GM10248 (cell line): ENCODE data around the gene GRPEL2.

Source experiments
- CTCF ChIA-PET: fragments of 300-600 bp; sonication (Branson Sonifier 250); formaldehyde crosslinking; extraction: SDS; loops from one replicate; lab custom pipeline; 2021; ENCODE audit warnings: antibody characterized with exemption; lab: Yijun Ruan, JAX
- POLR2A ChIA-PET: fragments of 350-650 bp; sonication (Branson Sonifier 250); formaldehyde crosslinking; extraction: SDS; loops from one replicate; lab custom pipeline; 2020; ENCODE audit warnings: antibody characterized with exemption; lab: Yijun Ruan, JAX
- DNase-seq: peaks from one replicate; pipeline ENCODE4 v3.0.0; 2012; ENCODE audit errors: extremely low spot score
- TF ChIP-seq, protein P1 (sequence below): IDR thresholded peaks from 2 replicates; pipeline ENCODE4 v1.5.1; 2012; ENCODE audit warnings: mild to moderate bottlenecking, low read depth; ENCODE audit errors: extremely low read depth, missing control alignments, control extremely low read depth

Gene GRPEL2

DNA sequence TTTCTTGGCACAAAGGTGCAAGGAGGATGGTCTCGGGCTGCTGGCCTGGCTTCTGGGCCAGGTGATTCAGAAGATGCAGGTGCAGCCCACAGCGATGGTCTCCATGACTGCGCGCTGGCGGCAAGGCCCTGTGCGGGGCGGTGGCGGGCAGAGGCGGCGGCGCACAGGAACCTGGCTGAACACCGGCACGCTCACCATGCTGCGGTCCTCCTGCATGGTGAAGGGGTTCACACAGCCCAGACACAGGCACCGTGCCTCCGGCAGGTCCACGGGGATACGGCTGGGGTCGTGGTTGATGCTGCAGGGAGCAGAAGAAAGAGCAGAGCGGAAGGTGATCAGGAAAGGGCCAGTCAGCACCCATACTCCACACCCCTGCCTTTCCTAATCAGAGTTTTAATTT lies 29.0 kb downstream of the GRPEL2 start:
- DNase-seq, result no peak
- TF ChIP-seq, protein P1, sequence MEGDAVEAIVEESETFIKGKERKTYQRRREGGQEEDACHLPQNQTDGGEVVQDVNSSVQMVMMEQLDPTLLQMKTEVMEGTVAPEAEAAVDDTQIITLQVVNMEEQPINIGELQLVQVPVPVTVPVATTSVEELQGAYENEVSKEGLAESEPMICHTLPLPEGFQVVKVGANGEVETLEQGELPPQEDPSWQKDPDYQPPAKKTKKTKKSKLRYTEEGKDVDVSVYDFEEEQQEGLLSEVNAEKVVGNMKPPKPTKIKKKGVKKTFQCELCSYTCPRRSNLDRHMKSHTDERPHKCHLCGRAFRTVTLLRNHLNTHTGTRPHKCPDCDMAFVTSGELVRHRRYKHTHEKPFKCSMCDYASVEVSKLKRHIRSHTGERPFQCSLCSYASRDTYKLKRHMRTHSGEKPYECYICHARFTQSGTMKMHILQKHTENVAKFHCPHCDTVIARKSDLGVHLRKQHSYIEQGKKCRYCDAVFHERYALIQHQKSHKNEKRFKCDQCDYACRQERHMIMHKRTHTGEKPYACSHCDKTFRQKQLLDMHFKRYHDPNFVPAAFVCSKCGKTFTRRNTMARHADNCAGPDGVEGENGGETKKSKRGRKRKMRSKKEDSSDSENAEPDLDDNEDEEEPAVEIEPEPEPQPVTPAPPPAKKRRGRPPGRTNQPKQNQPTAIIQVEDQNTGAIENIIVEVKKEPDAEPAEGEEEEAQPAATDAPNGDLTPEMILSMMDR, result no peak
- POLR2A ChIA-PET, result no interaction called here
- CTCF ChIA-PET, result interaction anchor here (1.3 to 9.0 kb wide), 6 partner anchors 6 to 190 kb away, joined by 4 to 152 read pairs (median 8); partner anchors contain the start of gene IL17B

GRCh38 chr5:149374801-149375200 lies 29.5 kb downstream of the GRPEL2 start:
- POLR2A ChIA-PET, result no interaction called here
- TF ChIP-seq, protein P1, result no peak
- CTCF ChIA-PET, result interaction anchor here (0.9 to 3.3 kb wide), 5 partner anchors 8 to 190 kb away, joined by 3 to 19 read pairs (median 8); no protein-coding TSS in a partner anchor
- no peak for DNase-seq

DNA sequence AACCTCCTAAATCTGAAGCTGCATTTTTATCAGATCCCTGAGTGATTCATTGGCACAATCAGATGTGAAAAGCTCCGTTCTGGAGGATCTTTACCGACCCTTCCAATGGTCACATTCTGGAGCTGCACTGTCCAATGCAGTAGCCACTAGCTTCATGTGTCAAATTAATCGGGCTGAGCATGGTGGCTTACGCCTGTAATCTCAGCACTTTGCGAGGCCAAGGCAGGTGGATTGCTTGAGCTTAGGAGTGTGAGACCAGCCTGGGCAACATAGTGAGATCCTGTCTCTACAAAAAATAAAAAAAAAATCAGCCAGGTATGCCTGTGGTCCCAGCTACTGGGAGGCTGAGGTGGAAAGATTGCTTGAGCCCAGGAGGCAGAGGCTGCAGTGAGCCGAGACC lies 30.1 kb downstream of the GRPEL2 start:
- POLR2A ChIA-PET, result no interaction called here
- TF ChIP-seq, protein P1, result no peak
- no peak for DNase-seq

GRCh38 chr5:149376104-149376503 lies 30.8 kb downstream of the GRPEL2 start:
- TF ChIP-seq, protein P1, result no peak
- ChIA-PET POLR2A (no interaction called here), CTCF (interaction anchor here (1.0 to 3.3 kb wide), 9 partner anchors 9 to 189 kb away, joined by 3 to 19 read pairs (median 6); no protein-coding TSS in a partner anchor)
- no peak for DNase-seq

More for the DNA sequence above, 30.1 kb downstream of the GRPEL2 start:
- CTCF ChIA-PET, result interaction anchor here (0.9 to 3.3 kb wide), 8 partner anchors 8 to 189 kb away, joined by 3 to 19 read pairs (median 6); no protein-coding TSS in a partner anchor

- DNase-seq, result no peak
- ChIA-PET POLR2A (no interaction called here), CTCF (interaction anchor here (0.9 to 3.3 kb wide), 8 partner anchors 10 to 188 kb away, joined by 3 to 19 read pairs (median 4); no protein-coding TSS in a partner anchor)
- TF ChIP-seq, protein P1, result no peak
Measured at GRCh38 chr5:149376711-149377447, 31.6 kb downstream of the GRPEL2 start.

GRCh38 chr5:149378241-149378820 lies 33.0 kb downstream of the GRPEL2 start:
- ChIA-PET POLR2A (no interaction called here), CTCF (interaction anchor here (5.9 kb wide), 1 partner anchor 8 kb away, joined by 81 read pairs; no protein-coding TSS in a partner anchor)
- DNase-seq, result no peak
- TF ChIP-seq, protein P1, result no peak
